ENCODE data around the gene GRM7.

DNA sequence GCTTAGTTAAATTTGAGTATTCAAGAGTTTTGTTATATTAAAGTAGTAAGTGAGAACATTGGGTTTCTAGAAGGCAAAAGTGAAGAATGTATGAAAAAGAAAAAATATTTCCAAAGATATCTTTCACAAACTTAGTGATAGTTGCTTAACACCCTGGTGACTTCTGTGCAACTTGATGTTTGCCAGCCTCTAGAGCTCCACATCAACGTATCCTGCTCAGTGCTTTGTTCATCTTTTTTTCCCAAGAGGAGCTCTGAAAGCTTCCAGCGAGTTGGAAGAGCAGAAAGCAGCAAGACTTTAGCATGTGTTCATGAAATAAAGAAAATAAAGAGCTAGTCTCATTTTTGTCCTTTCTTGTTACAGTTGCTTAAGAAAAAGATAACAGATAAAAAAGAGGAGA is 225.5 kb downstream of the GRM7 start:
- TF ChIP-seq POLR2A (IDR thresholded peaks at IDR 0.05; ENCODE audit: low read depth) = no peak
- TF ChIP-seq, protein P1, sequence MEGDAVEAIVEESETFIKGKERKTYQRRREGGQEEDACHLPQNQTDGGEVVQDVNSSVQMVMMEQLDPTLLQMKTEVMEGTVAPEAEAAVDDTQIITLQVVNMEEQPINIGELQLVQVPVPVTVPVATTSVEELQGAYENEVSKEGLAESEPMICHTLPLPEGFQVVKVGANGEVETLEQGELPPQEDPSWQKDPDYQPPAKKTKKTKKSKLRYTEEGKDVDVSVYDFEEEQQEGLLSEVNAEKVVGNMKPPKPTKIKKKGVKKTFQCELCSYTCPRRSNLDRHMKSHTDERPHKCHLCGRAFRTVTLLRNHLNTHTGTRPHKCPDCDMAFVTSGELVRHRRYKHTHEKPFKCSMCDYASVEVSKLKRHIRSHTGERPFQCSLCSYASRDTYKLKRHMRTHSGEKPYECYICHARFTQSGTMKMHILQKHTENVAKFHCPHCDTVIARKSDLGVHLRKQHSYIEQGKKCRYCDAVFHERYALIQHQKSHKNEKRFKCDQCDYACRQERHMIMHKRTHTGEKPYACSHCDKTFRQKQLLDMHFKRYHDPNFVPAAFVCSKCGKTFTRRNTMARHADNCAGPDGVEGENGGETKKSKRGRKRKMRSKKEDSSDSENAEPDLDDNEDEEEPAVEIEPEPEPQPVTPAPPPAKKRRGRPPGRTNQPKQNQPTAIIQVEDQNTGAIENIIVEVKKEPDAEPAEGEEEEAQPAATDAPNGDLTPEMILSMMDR (IDR thresholded peaks at IDR 0.05) = no peak
- TF ChIP-seq POLR2AphosphoS5 (IDR thresholded peaks at IDR 0.05) = no peak

All from esophagus muscularis mucosa (tissue), 3 donors.